HCT116 (cell line): ENCODE measurements around the gene CLCA4. TPM values are rescaled to one million over a fixed set of nuclear protein-coding genes. Genes with fewer than 3 reads are reported as not detected.

ENCODE experiments used
- ATAC-seq: fragments of 200-7000 bp; cut with Tn5 transposase; 2 replicates; pipeline ENCODE4 v1.9.1; 2020; ENCODE audit warnings: mild to moderate bottlenecking, moderate library complexity
- BruUV-seq: library from RNA; stranded (reverse); fragments of 400-500 nt; replicated peaks from 2 replicates; lab custom pipeline; 2021; lab: Mats Ljungman, UMichigan
- CTCF ChIA-PET: fragments of 300-600 bp; sonication (Branson Sonifier 250); formaldehyde crosslinking; loops from one replicate; lab custom pipeline; 2021; ENCODE audit warnings: antibody characterized with exemption; lab: Charles Lee
- POLR2A ChIA-PET: fragments of 300-600, 350-600 bp; sonication (Branson Sonifier 250); formaldehyde crosslinking; loops from one replicate; lab custom pipeline; 2021; ENCODE audit warnings: antibody characterized with exemption; lab: Charles Lee
- RAD21 ChIA-PET, 2 experiments: fragments of 300-600 bp; sonication (Branson Sonifier 250); formaldehyde crosslinking; loops; one replicate each; lab custom pipeline; 2023; ENCODE audit warnings: low total read pairs in 2 of 2; ENCODE audit not compliant: uncharacterized antibody in 2 of 2, unreplicated experiment in 2 of 2, low non-redundant PET in 1 of 2; lab: Charles Lee
- DNase-seq: peaks from one replicate; pipeline ENCODE4 v3.0.0-alpha.2; 2010; ENCODE audit warnings: low read depth, low spot score
- H2AFZ ChIP-seq: fragments of 200-600 bp; shearing (Covaris generic), sonication (generic); 2 replicates; pipeline ENCODE4 v1.6.1; 2017; ENCODE audit warnings: low read depth, mixed run types, mixed read lengths, antibody characterized with exemption, low read length; ENCODE audit not compliant: poor library complexity, severe bottlenecking
- H3K27ac ChIP-seq: 2 replicates; pipeline ENCODE4 v1.5.1; 2012; ENCODE audit warnings: low read depth, low read length
- H3K27me3 ChIP-seq: fragments of 200-600 bp; sonication (generic); 2 replicates; pipeline ENCODE4 v1.6.1; 2016; ENCODE audit warnings: mixed run types, low read length, mixed read lengths; ENCODE audit not compliant: insufficient read depth
- H3K36me3 ChIP-seq, 2 experiments: fragments of 200-500 bp in 1 of 2; fragments of 200-600 bp in 1 of 2; sonication (Bioruptor generic) in 1 of 2; sonication (generic) in 1 of 2; 2 replicates each; pipeline versions ENCODE4 v1.5.1 to v1.6.1; 2014 to 2016; ENCODE audit warnings: low read length in 2 of 2, inconsistent platforms in 1 of 2, mixed read lengths in 1 of 2, mixed run types in 1 of 2; ENCODE audit not compliant: insufficient read depth in 2 of 2, control insufficient read depth in 1 of 2
- H3K4me1 ChIP-seq, 2 experiments: fragments of 200-600 bp in 1 of 2; sonication (generic) in 1 of 2; 2 replicates each; pipeline versions ENCODE4 v1.5.1 to v1.6.1; 2012 to 2017; ENCODE audit warnings: low read length in 2 of 2, inconsistent platforms in 1 of 2, mild to moderate bottlenecking in 1 of 2, mixed read lengths in 1 of 2, mixed run types in 1 of 2, moderate library complexity in 1 of 2; ENCODE audit not compliant: insufficient read depth in 2 of 2, control insufficient read depth in 1 of 2
- H3K4me2 ChIP-seq: fragments of 200-600 bp; sonication (generic); 2 replicates; pipeline ENCODE4 v1.6.1; 2017; ENCODE audit warnings: mixed run types, low read length, mixed read lengths
- H3K4me3 ChIP-seq, 2 experiments: fragments of 200-600 bp in 1 of 2; sonication (generic) in 1 of 2; replicated peaks in 1 of 2; 2 replicates each; pipeline ENCODE4 v1.5.1; 2011 to 2016; ENCODE audit warnings: low read length in 2 of 2, control low read depth in 1 of 2, low read depth in 1 of 2, mild to moderate bottlenecking in 1 of 2, mixed read lengths in 1 of 2, mixed run types in 1 of 2
- H3K79me2 ChIP-seq: fragments of 200-600 bp; sonication (generic); 2 replicates; pipeline ENCODE4 v1.6.1; 2017; ENCODE audit warnings: mild to moderate bottlenecking, mixed run types, low read length, moderate library complexity, mixed read lengths; ENCODE audit not compliant: insufficient read depth
- H3K9ac ChIP-seq: fragments of 200-600 bp; sonication (generic); 2 replicates; pipeline ENCODE4 v1.6.1; 2016; ENCODE audit warnings: low read length, mixed read lengths
- H3K9me2 ChIP-seq: fragments of 200-600 bp; sonication (generic), shearing (Covaris generic); 2 replicates; pipeline ENCODE4 v1.6.1; 2017; ENCODE audit warnings: mixed run types, mild to moderate bottlenecking, moderate library complexity; ENCODE audit not compliant: insufficient read depth
- H3K9me3 ChIP-seq, 2 experiments: fragments of 200-500 bp in 1 of 2; fragments of 200-600 bp in 1 of 2; sonication (Bioruptor generic) in 1 of 2; sonication (generic) in 1 of 2; 2 replicates each; pipeline ENCODE4 v1.6.1; 2014 to 2017; ENCODE audit warnings: low read length in 2 of 2, mixed read lengths in 2 of 2, inconsistent platforms in 1 of 2, low read depth in 1 of 2, mild to moderate bottlenecking in 1 of 2, mixed run types in 1 of 2, moderate library complexity in 1 of 2; ENCODE audit not compliant: control insufficient read depth in 1 of 2, insufficient read depth in 1 of 2
- H4K20me1 ChIP-seq: fragments of 200-600 bp; sonication (generic), shearing (Covaris generic); 2 replicates; pipeline ENCODE4 v1.6.1; 2017; ENCODE audit warnings: mixed run types, mild to moderate bottlenecking, moderate library complexity; ENCODE audit not compliant: insufficient read depth
- CBX3 ChIP-seq: IDR thresholded peaks from 2 replicates; pipeline ENCODE4 v1.6.1; 2012; ENCODE audit warnings: low read depth
- CEBPB ChIP-seq: IDR thresholded peaks from 2 replicates; pipeline ENCODE4 v1.6.1; 2012; ENCODE audit warnings: low read depth
- EGR1 ChIP-seq: IDR thresholded peaks from 2 replicates; pipeline ENCODE4 v1.6.1; 2012; ENCODE audit warnings: low read depth
- ELF1 ChIP-seq: IDR thresholded peaks from 2 replicates; pipeline ENCODE4 v1.6.1; 2012; ENCODE audit warnings: low read depth, borderline replicate concordance
- EZH2 ChIP-seq: fragments of 200-600 bp; sonication (generic); IDR thresholded peaks from 2 replicates; pipeline ENCODE4 v1.6.1; 2017; ENCODE audit warnings: antibody characterized with exemption, mixed run types
- JUND ChIP-seq: IDR thresholded peaks from 2 replicates; pipeline ENCODE4 v1.6.1; 2012
- POLR2A ChIP-seq: IDR thresholded peaks from 2 replicates; pipeline ENCODE4 v1.7.0; 2011; ENCODE audit warnings: borderline replicate concordance; ENCODE audit not compliant: insufficient read depth, insufficient read length; ENCODE audit errors: extremely low read depth
- RAD21 ChIP-seq: IDR thresholded peaks from 2 replicates; pipeline ENCODE4 v1.6.1; 2012; ENCODE audit warnings: low read depth, mild to moderate bottlenecking
- SP1 ChIP-seq: IDR thresholded peaks from 2 replicates; pipeline ENCODE4 v1.6.1; 2012; ENCODE audit warnings: low read depth
- SRF ChIP-seq: IDR thresholded peaks from 2 replicates; pipeline ENCODE4 v1.6.1; 2012; ENCODE audit warnings: low read depth
- TCF7L2 ChIP-seq: IDR thresholded peaks from 2 replicates; pipeline ENCODE4 v1.7.0; 2011; ENCODE audit warnings: borderline replicate concordance, inconsistent platforms; ENCODE audit not compliant: insufficient read depth, insufficient read length; ENCODE audit errors: extremely low read depth
- YY1 ChIP-seq: IDR thresholded peaks from 2 replicates; pipeline ENCODE4 v1.6.1; 2011; ENCODE audit warnings: low read length, low read depth, moderate library complexity, mild to moderate bottlenecking; ENCODE audit not compliant: insufficient replicate concordance; ENCODE audit errors: extremely low read depth
- ZFX ChIP-seq: fragments of 450-650 bp; IDR thresholded peaks from 2 replicates; pipeline ENCODE4 v1.6.1; 2017
- ZNF274 ChIP-seq: fragments of 200-500 bp; sonication (Bioruptor generic); IDR thresholded peaks from 2 replicates; pipeline ENCODE4 v1.6.1; 2014; ENCODE audit warnings: mild to moderate bottlenecking, low read depth, low read length, inconsistent platforms
- intact Hi-C: fragments of 100-400 bp; cut with micrococcal nuclease; formaldehyde crosslinking; loops from 2 replicates; pipeline ENCODE4 v1.10.0; 2022
- total RNA-seq: library from RNA; stranded (reverse); gene quantifications from one replicate; pipeline ENCODE4 v1.2.1, GENCODE V29; 2021; ENCODE audit not compliant: unreplicated experiment
- TF ChIP-seq, protein P1 (sequence below): IDR thresholded peaks from 2 replicates; pipeline ENCODE4 v1.6.1; 2012
- TF ChIP-seq, protein P2 (sequence below), 3 experiments: fragments of 200-600 bp in 1 of 3; sonication (generic) in 1 of 3; IDR thresholded peaks in 2 of 3; conservative IDR thresholded peaks in 1 of 3; 2 replicates each; pipeline ENCODE4 v1.5.1; 2012 to 2017; ENCODE audit warnings: low read depth in 2 of 3, low read length in 2 of 3, antibody characterized with exemption in 1 of 3, borderline replicate concordance in 1 of 3, control low read depth in 1 of 3, mild to moderate bottlenecking in 1 of 3, mixed read lengths in 1 of 3, mixed run types in 1 of 3, moderate library complexity in 1 of 3; ENCODE audit not compliant: insufficient read depth in 1 of 3

CLCA4 gene
- total RNA-seq, 1 experiment from 2014 or later = not detected

DNA sequence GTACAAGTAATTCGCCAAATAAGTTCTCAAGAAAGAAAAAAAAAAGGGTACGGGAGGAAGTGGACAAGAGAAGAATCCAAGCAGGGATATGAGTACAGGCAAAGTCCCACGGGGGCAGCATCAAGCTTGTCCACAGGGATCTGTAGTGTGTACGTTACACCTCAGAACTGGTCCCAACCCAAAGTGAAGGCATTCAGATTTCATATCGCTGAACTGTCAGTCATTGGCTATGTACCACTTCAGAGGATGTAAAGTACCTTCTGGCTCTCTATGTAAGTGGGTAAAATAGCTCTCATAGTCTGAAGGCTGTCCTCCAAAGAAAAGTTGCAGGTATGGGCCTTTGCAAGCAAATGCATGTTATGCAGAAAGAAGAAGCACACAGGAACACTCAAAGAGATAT lies 8.1 kb upstream of the CLCA4 start (continued):
- TF ChIP-seq ZNF274 = no peak
- TF ChIP-seq SRF = no peak
- TF ChIP-seq CBX3 = no peak
- TF ChIP-seq CEBPB = no peak
- TF ChIP-seq YY1 = no peak
- TF ChIP-seq ZFX = no peak
- TF ChIP-seq, protein P1, sequence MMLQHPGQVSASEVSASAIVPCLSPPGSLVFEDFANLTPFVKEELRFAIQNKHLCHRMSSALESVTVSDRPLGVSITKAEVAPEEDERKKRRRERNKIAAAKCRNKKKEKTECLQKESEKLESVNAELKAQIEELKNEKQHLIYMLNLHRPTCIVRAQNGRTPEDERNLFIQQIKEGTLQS = no peak
- TF ChIP-seq EGR1 = no peak
- no peak for TF ChIP-seq ELF1
- no peak for TF ChIP-seq RAD21
- TF ChIP-seq EZH2 = no peak
- TF ChIP-seq JUND = no peak
- no peak for TF ChIP-seq SP1

DNA sequence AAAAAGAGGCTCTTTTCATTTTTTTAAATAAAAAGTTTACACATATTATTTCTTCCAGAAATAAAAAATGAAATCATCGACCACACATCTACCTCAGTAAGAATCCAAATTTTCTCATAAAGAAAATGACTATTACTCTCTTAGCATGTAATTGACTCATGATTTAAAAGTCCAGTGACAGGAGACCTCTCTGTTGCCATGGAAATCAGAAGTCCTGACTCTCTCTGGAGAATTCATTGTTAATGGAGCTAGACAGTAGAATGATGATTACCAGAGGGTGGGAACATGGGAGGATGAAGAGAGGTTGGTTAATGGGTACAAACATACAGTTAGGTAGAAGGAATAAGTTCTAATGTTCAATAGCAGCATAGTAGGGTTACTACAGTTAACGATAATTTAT lies 5.0 kb upstream of the CLCA4 start:
- Histone ChIP-seq H2AFZ (no peak overlapping the region), H3K27me3 (no peaks in the 10 kb centered on the region), H3K4me1 (0 out of 4 replicates have a peak, but pooled peaks cover 0 to 3% of the 10 kb centered on the region in 2 experiments), H3K9me2 (no peaks in the 10 kb centered on the region), H4K20me1 (no peaks in the 10 kb centered on the region), H3K4me2 (no peak overlapping the region), H3K4me3 (no peak overlapping the region), H3K9me3 (no peaks in the 10 kb centered on the region), H3K9ac (no peak overlapping the region), H3K79me2 (no peaks in the 10 kb centered on the region), H3K36me3 (no peaks in the 10 kb centered on the region), H3K27ac (no peak overlapping the region)
- no peak for DNase-seq
- BruUV-seq = no TSS peak
- no peak for ATAC-seq
- ChIA-PET CTCF (no interaction called here), RAD21 (no interaction called here), POLR2A (no interaction called here)
- TF ChIP-seq, protein P2, sequence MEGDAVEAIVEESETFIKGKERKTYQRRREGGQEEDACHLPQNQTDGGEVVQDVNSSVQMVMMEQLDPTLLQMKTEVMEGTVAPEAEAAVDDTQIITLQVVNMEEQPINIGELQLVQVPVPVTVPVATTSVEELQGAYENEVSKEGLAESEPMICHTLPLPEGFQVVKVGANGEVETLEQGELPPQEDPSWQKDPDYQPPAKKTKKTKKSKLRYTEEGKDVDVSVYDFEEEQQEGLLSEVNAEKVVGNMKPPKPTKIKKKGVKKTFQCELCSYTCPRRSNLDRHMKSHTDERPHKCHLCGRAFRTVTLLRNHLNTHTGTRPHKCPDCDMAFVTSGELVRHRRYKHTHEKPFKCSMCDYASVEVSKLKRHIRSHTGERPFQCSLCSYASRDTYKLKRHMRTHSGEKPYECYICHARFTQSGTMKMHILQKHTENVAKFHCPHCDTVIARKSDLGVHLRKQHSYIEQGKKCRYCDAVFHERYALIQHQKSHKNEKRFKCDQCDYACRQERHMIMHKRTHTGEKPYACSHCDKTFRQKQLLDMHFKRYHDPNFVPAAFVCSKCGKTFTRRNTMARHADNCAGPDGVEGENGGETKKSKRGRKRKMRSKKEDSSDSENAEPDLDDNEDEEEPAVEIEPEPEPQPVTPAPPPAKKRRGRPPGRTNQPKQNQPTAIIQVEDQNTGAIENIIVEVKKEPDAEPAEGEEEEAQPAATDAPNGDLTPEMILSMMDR (IDR thresholded peaks at IDR 0.05 in 2 of 3, conservative IDR thresholded peaks at IDR 0.05 in 1 of 3; ENCODE audit: borderline replicate concordance in 1 of 3, insufficient read depth in 1 of 3, low read depth in 2 of 3, low read length in 2 of 3) = no peak
- TF ChIP-seq POLR2A = no peak
- TF ChIP-seq RAD21 = no peak
- TF ChIP-seq CBX3 = no peak
- no peak for TF ChIP-seq TCF7L2
- TF ChIP-seq, protein P1 = no peak
- TF ChIP-seq ELF1 = no peak
- no peak for TF ChIP-seq ZNF274
- no peak for TF ChIP-seq ZFX
- intact Hi-C loops = no loop called here
